KMS-11 (cell line): ENCODE data around the gene GPR146.

Source experiments
- H2AFZ ChIP-seq: fragments of 200-600 bp; sonication (generic); 2 replicates; pipeline ENCODE4 v1.6.1; 2016; ENCODE audit warnings: antibody characterized with exemption, mixed run types, low read depth
- H3K27ac ChIP-seq: fragments of 200-600 bp; sonication (generic); 2 replicates; pipeline ENCODE4 v1.6.1; 2016; ENCODE audit warnings: mild to moderate bottlenecking, mixed run types
- H3K27me3 ChIP-seq: fragments of 200-600 bp; sonication (generic); 2 replicates; pipeline ENCODE4 v1.6.1; 2017; ENCODE audit warnings: mild to moderate bottlenecking, low read depth, mixed run types, moderate library complexity; ENCODE audit not compliant: insufficient read depth
- H3K36me3 ChIP-seq: fragments of 200-600 bp; sonication (generic); 2 replicates; pipeline ENCODE4 v1.6.1; 2017; ENCODE audit warnings: mild to moderate bottlenecking, mixed run types; ENCODE audit not compliant: insufficient read depth
- H3K4me1 ChIP-seq: fragments of 200-600 bp; sonication (generic); 2 replicates; pipeline ENCODE4 v1.6.1; 2016; ENCODE audit warnings: mild to moderate bottlenecking, low read depth, mixed run types; ENCODE audit not compliant: poor library complexity, severe bottlenecking
- H3K4me2 ChIP-seq: fragments of 200-600 bp; sonication (generic); 2 replicates; pipeline ENCODE4 v1.7.0; 2016; ENCODE audit warnings: mild to moderate bottlenecking, mixed run types
- H3K4me3 ChIP-seq: fragments of 200-600 bp; sonication (generic); IDR thresholded peaks from 2 replicates; pipeline ENCODE4 v1.6.1; 2017; ENCODE audit warnings: low read depth, low read length, mixed read lengths; ENCODE audit not compliant: insufficient read depth
- H3K79me2 ChIP-seq: fragments of 200-600 bp; sonication (generic); 2 replicates; pipeline ENCODE4 v1.6.1; 2016; ENCODE audit warnings: low read depth, mixed run types; ENCODE audit not compliant: insufficient read depth
- H3K9ac ChIP-seq: fragments of 200-600 bp; sonication (generic); 2 replicates; pipeline ENCODE4 v1.6.1; 2016; ENCODE audit warnings: mild to moderate bottlenecking, mixed run types
- H4K20me1 ChIP-seq: fragments of 200-600 bp; sonication (generic); 2 replicates; pipeline ENCODE4 v1.6.1; 2016; ENCODE audit warnings: mild to moderate bottlenecking, mixed run types; ENCODE audit not compliant: insufficient read depth
- TF ChIP-seq, protein P1 (sequence below): fragments of 200-600 bp; sonication (generic); conservative IDR thresholded peaks from 2 replicates; pipeline ENCODE4 v1.6.1; 2017; ENCODE audit warnings: low read depth, mild to moderate bottlenecking, antibody characterized with exemption, low read length, moderate library complexity, mixed read lengths

Gene GPR146

DNA sequence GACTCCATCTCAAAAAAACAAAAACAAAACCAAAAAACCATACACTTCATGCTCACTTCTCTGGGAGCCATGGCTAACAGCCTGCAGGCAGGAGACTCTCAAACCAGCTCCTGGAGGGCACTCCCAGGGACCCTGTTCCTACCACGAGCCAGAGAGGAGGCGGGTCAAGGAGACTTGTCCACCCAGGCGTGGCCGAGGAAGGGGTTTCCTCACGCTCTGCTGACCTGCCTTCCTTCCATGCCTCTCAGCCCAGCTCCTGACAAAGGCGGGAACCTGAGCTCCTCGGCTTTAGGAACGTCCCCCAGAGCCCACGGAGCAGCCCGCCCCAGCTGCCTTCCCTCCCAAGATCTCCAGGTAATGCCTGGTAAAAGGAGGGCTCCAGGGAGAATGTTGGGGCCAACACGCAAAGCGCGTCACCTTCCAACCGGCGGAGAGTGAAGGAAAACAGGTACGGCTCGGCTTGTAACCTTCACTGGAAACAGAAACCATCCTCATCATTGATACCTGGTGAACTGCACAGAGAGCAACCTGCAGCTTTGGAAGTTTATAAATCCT is 9.5 kb downstream of the GPR146 start:
- Histone ChIP-seq H3K27me3 (no peaks in the 10 kb centered on the region), H4K20me1 (no peaks in the 10 kb centered on the region), H3K4me1 (no peaks in the 10 kb centered on the region), H3K79me2 (no peaks in the 10 kb centered on the region), H3K9ac (no peak overlapping the region), H3K4me3 (no peak overlapping the region), H3K27ac (no peak overlapping the region), H3K36me3 (no peaks in the 10 kb centered on the region), H3K4me2 (no peak overlapping the region), H2AFZ (no peak overlapping the region)
- TF ChIP-seq, protein P1, sequence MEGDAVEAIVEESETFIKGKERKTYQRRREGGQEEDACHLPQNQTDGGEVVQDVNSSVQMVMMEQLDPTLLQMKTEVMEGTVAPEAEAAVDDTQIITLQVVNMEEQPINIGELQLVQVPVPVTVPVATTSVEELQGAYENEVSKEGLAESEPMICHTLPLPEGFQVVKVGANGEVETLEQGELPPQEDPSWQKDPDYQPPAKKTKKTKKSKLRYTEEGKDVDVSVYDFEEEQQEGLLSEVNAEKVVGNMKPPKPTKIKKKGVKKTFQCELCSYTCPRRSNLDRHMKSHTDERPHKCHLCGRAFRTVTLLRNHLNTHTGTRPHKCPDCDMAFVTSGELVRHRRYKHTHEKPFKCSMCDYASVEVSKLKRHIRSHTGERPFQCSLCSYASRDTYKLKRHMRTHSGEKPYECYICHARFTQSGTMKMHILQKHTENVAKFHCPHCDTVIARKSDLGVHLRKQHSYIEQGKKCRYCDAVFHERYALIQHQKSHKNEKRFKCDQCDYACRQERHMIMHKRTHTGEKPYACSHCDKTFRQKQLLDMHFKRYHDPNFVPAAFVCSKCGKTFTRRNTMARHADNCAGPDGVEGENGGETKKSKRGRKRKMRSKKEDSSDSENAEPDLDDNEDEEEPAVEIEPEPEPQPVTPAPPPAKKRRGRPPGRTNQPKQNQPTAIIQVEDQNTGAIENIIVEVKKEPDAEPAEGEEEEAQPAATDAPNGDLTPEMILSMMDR, result no peak

DNA sequence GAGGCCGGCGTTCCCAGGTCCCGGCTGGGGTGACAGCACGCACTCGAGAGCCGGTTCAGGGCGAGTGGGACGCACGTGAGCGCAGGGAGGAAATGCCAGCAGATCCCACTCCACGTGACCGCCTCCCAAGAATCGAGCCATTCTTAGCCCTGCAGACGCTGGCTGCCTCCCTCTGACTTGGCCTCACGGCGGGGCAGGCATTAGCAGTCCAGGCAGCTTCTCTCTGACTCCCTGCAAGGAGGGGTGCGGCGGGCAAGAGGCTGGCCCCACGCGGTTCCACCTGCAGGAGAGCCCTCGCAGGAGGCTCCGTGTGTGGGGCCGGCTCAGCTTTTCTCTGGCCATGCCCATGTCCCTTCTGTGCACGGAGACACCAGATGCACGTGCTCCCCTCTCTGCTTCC is 10.1 kb downstream of the GPR146 start:
- H3K9ac ChIP-seq, result no peak overlapping the region
- TF ChIP-seq, protein P1, result no peak
- H3K4me1 ChIP-seq, result no peaks in the 10 kb centered on the region
- no peak overlapping the region for H2AFZ ChIP-seq
- no peaks in the 10 kb centered on the region for H4K20me1 ChIP-seq
- no peaks in the 10 kb centered on the region for H3K36me3 ChIP-seq
- no peak overlapping the region for H3K4me3 ChIP-seq
- H3K4me2 ChIP-seq, result no peak overlapping the region
- H3K27me3 ChIP-seq, result no peaks in the 10 kb centered on the region
- H3K79me2 ChIP-seq, result no peaks in the 10 kb centered on the region
- H3K27ac ChIP-seq, result no peak overlapping the region

DNA sequence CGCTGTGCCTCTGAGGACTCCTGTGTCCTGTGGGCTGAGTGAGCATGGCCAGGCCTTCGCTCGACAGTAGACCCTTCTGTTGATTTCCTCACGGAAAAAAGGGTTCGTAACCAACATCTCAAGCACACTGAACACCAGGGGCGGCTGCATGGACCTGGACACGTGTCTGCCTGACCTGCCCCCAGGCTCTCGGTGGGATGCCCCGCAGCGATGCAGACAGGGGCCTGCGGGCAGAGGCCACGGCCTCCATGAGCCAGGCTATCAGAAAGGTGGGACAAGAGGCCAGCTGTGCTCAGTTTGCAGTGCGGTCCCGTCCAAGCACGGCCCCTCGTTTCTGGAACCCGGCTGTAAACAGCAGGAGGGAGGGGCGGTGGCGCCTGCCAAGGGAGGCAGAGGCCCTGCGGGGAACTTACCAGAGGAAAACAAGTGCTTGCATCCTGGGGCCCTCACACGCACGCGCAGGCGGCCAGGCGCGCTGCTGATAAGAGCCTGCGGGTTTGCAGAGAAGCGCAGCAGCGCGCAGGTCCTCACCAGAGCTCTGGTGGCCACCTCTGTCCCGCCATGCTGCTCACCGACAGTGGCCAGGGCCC is 10.6 kb downstream of the GPR146 start:
- TF ChIP-seq, protein P1, result no peak
- Histone ChIP-seq H3K4me2 (no peak overlapping the region), H3K27me3 (no peaks in the 10 kb centered on the region), H3K36me3 (no peaks in the 10 kb centered on the region), H3K79me2 (no peaks in the 10 kb centered on the region), H3K27ac (no peak overlapping the region), H3K4me3 (no peak overlapping the region), H3K9ac (no peak overlapping the region), H3K4me1 (no peaks in the 10 kb centered on the region), H2AFZ (no peak overlapping the region), H4K20me1 (no peaks in the 10 kb centered on the region)

DNA sequence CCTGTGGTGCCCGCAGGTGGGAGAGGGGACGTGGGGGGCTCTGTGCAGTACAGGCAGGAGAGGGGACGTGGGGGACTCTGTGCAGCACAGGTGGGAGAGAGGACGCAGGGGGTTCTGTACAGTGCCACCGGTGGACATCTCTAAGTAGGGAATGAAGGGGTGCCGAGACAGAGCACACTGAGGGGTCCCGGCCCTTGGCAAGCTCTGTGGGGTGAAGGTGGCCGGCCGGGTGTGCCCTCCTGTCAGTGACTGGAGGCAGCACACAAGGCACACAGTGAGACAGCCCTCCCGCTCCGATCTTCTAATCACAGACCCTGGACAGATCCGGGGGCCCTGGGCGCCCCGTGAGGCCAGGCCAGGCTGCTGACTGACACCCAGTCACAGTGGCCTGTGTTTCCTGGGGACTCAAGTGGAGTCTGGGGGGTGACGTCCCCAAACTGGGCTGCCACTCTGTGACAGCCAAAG is 11.2 kb downstream of the GPR146 start:
- Histone ChIP-seq H3K36me3 (no peaks in the 10 kb centered on the region), H3K79me2 (no peaks in the 10 kb centered on the region), H3K4me1 (no peaks in the 10 kb centered on the region), H3K27ac (no peak overlapping the region), H3K27me3 (no peaks in the 10 kb centered on the region), H3K4me2 (no peak overlapping the region), H4K20me1 (no peaks in the 10 kb centered on the region), H2AFZ (no peak overlapping the region), H3K9ac (no peak overlapping the region), H3K4me3 (no peak overlapping the region)
- TF ChIP-seq, protein P1, result no peak
